SU-DHL-6 (cell line): ENCODE data around the gene NTM.

Experiments used
- EZH2phosphoT487 ChIP-seq: fragments of 200-600 bp; sonication (generic), shearing (Covaris generic); conservative IDR thresholded peaks from 2 replicates; pipeline ENCODE4 v1.6.1; 2018; ENCODE audit warnings: mild to moderate bottlenecking, antibody characterized with exemption, low read length, moderate library complexity, mixed read lengths
- TF ChIP-seq, protein P1 (sequence below): fragments of 200-600 bp; sonication (generic); IDR thresholded peaks from one replicate; pipeline ENCODE4 v1.5.1; 2017; ENCODE audit warnings: antibody characterized with exemption, mild to moderate bottlenecking, low read length, moderate library complexity; ENCODE audit not compliant: insufficient read depth, poor library complexity, severe bottlenecking

DNA sequence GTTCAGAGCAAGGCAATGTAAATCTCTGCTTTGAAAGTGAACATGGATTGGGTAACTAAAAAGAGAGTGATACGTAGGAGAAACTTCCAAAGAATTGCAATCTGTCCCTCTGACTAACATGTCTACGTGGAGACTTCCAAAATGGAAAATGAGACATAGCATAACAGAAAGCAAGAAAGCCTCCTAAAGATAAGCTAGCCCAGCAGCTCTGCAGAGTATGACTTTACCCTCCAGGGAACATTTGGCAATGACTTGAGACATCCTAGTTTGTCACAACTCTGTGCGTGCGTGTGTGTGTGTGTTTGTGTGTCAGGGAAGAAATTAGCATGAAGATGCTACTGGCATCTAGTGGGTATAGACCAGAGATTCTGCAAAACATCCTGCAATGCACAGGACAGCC lies 817.4 kb downstream of the NTM start:
- TF ChIP-seq, protein P1, sequence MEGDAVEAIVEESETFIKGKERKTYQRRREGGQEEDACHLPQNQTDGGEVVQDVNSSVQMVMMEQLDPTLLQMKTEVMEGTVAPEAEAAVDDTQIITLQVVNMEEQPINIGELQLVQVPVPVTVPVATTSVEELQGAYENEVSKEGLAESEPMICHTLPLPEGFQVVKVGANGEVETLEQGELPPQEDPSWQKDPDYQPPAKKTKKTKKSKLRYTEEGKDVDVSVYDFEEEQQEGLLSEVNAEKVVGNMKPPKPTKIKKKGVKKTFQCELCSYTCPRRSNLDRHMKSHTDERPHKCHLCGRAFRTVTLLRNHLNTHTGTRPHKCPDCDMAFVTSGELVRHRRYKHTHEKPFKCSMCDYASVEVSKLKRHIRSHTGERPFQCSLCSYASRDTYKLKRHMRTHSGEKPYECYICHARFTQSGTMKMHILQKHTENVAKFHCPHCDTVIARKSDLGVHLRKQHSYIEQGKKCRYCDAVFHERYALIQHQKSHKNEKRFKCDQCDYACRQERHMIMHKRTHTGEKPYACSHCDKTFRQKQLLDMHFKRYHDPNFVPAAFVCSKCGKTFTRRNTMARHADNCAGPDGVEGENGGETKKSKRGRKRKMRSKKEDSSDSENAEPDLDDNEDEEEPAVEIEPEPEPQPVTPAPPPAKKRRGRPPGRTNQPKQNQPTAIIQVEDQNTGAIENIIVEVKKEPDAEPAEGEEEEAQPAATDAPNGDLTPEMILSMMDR: no peak
- TF ChIP-seq EZH2phosphoT487: no peak
